Neural cell (in vitro differentiated cells): ENCODE measurements around the gene IP6K1.
"Not testable (repeated sequence)": the region's sequence is repeated elsewhere in the genome, so short reads cannot be mapped to it uniquely, and the experiment has no call there.

Experiments
- CTCF ChIP-seq: fragments of 450-650 bp; IDR thresholded peaks from 2 replicates; pipeline ENCODE4 v1.5.1; 2014; ENCODE audit warnings: antibody characterized with exemption, mild to moderate bottlenecking, moderate library complexity; ENCODE audit not compliant: poor library complexity, severe bottlenecking
- EZH2 ChIP-seq: fragments of 200-600, 300-800 bp; shearing (Covaris generic), sonication (generic); IDR thresholded peaks from 2 replicates; pipeline ENCODE4 v1.6.1; 2014; ENCODE audit warnings: antibody characterized with exemption, low read length, borderline replicate concordance, mild to moderate bottlenecking; ENCODE audit not compliant: insufficient read depth, poor library complexity, severe bottlenecking
- POLR2AphosphoS5 ChIP-seq: IDR thresholded peaks from 2 replicates; pipeline ENCODE4 v1.6.1; 2012
- TAF1 ChIP-seq: IDR thresholded peaks from 2 replicates; pipeline ENCODE4 v1.6.1; 2012; ENCODE audit warnings: low read depth

DNA sequence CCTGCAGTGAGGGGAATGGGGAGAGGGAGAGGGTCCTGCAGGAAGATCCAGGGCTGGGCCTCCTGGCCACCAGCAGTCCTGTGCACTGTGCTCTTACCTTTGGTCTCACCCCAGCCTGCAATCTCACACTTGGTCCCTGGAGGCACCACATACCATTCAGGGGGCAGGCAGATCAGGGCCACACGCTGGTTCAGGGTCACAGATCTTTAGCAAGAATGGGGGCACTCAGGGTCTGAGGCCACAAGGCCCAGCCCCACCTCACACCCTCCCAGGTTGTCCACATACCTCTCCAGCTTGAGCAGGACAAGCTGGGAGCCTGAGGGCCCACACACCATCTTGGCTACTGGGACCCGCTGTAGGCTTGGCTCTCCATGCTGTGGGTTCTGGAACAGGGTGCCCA lies 101.9 kb downstream of the IP6K1 start:
- TF ChIP-seq CTCF, EZH2, POLR2AphosphoS5, TAF1: not testable (repeated sequence)
